SU-DHL-6 (cell line): ENCODE results near the gene P2RY14.

Experiments
- H2AFZ ChIP-seq: fragments of 200-600 bp; sonication (generic); 2 replicates; pipeline ENCODE4 v1.6.1; 2014; ENCODE audit warnings: low read depth, mild to moderate bottlenecking, moderate library complexity, mixed read lengths, antibody characterized with exemption, low read length; ENCODE audit not compliant: severe bottlenecking
- H3F3A ChIP-seq: fragments of 200-600 bp; shearing (Covaris generic); 2 replicates; pipeline ENCODE4 v1.6.0; 2016; ENCODE audit warnings: antibody characterized with exemption, mild to moderate bottlenecking; ENCODE audit not compliant: insufficient read depth
- H3K27ac ChIP-seq: fragments of 200-600 bp; sonication (generic); 2 replicates; pipeline ENCODE4 v1.5.1; 2016; ENCODE audit warnings: low read depth, mild to moderate bottlenecking, low read length, moderate library complexity, mixed read lengths
- H3K27me3 ChIP-seq: fragments of 200-600 bp; sonication (generic), shearing (Covaris generic); 2 replicates; pipeline ENCODE4 v1.6.0; 2014; ENCODE audit warnings: mild to moderate bottlenecking, low read length
- H3K36me3 ChIP-seq: fragments of 200-600 bp; sonication (generic); 2 replicates; pipeline ENCODE4 v1.6.1; 2014; ENCODE audit warnings: mild to moderate bottlenecking, low read length, mixed read lengths
- H3K4me2 ChIP-seq: fragments of 300-600, 200-600 bp; shearing (Covaris generic), sonication (generic); 2 replicates; pipeline ENCODE4 v1.6.0; 2014; ENCODE audit warnings: low read length, low read depth, mild to moderate bottlenecking; ENCODE audit not compliant: poor library complexity, severe bottlenecking
- H3K4me3 ChIP-seq: fragments of 200-600 bp; sonication (generic); 2 replicates; pipeline ENCODE4 v1.5.1; 2014; ENCODE audit warnings: antibody characterized with exemption, low read length, mild to moderate bottlenecking, mixed read lengths; ENCODE audit not compliant: insufficient read depth, poor library complexity, severe bottlenecking
- H3K79me2 ChIP-seq: fragments of 200-600 bp; sonication (generic); 2 replicates; pipeline ENCODE4 v1.6.1; 2014; ENCODE audit warnings: mild to moderate bottlenecking, low read length, moderate library complexity; ENCODE audit not compliant: insufficient read depth
- H3K9ac ChIP-seq: fragments of 200-600 bp; sonication (generic); 2 replicates; pipeline ENCODE4 v1.7.0; 2014; ENCODE audit warnings: mild to moderate bottlenecking, low read length
- H3K9me2 ChIP-seq: fragments of 200-600 bp; sonication (generic); replicated peaks from 2 replicates; pipeline ENCODE4 v1.6.1; 2014; ENCODE audit warnings: low read length; ENCODE audit not compliant: insufficient read depth
- H3K9me3 ChIP-seq: fragments of 200-600 bp; sonication (generic); 2 replicates; pipeline ENCODE4 v1.6.1; 2014; ENCODE audit warnings: low read length, mixed read lengths; ENCODE audit not compliant: insufficient read depth
- H4K20me1 ChIP-seq: fragments of 200-600 bp; sonication (generic); 2 replicates; pipeline ENCODE4 v1.6.1; 2014; ENCODE audit warnings: low read depth, mild to moderate bottlenecking, antibody characterized with exemption, low read length, moderate library complexity, mixed read lengths
- CTCF ChIP-seq: fragments of 200-600 bp; sonication (generic); IDR thresholded peaks from one replicate; pipeline ENCODE4 v1.5.1; 2017; ENCODE audit warnings: antibody characterized with exemption, mild to moderate bottlenecking, low read length, moderate library complexity; ENCODE audit not compliant: insufficient read depth, poor library complexity, severe bottlenecking
- EZH2phosphoT487 ChIP-seq: fragments of 200-600 bp; sonication (generic), shearing (Covaris generic); conservative IDR thresholded peaks from 2 replicates; pipeline ENCODE4 v1.6.1; 2018; ENCODE audit warnings: mild to moderate bottlenecking, antibody characterized with exemption, low read length, moderate library complexity, mixed read lengths

The P2RY14 gene

GRCh38 chr3:151205482-151205881 lies 72.9 kb downstream of the P2RY14 start:
- no peak overlapping the region for H3K4me3 ChIP-seq
- H3K9me2 ChIP-seq, result no peaks in the 10 kb centered on the region
- no peaks in the 10 kb centered on the region for H3K36me3 ChIP-seq
- no peak overlapping the region for H3K27ac ChIP-seq
- no peak overlapping the region for H2AFZ ChIP-seq
- no peak overlapping the region for H3K9ac ChIP-seq
- no peaks in the 10 kb centered on the region for H3K9me3 ChIP-seq
- TF ChIP-seq EZH2phosphoT487 (no peak), CTCF (no peak)
- no peaks in the 10 kb centered on the region for H3K79me2 ChIP-seq
- no peak overlapping the region for H3K4me2 ChIP-seq
- H3K27me3 ChIP-seq, result no peaks in the 10 kb centered on the region
- H4K20me1 ChIP-seq, result no peaks in the 10 kb centered on the region
- no peaks in the 10 kb centered on the region for H3F3A ChIP-seq

DNA sequence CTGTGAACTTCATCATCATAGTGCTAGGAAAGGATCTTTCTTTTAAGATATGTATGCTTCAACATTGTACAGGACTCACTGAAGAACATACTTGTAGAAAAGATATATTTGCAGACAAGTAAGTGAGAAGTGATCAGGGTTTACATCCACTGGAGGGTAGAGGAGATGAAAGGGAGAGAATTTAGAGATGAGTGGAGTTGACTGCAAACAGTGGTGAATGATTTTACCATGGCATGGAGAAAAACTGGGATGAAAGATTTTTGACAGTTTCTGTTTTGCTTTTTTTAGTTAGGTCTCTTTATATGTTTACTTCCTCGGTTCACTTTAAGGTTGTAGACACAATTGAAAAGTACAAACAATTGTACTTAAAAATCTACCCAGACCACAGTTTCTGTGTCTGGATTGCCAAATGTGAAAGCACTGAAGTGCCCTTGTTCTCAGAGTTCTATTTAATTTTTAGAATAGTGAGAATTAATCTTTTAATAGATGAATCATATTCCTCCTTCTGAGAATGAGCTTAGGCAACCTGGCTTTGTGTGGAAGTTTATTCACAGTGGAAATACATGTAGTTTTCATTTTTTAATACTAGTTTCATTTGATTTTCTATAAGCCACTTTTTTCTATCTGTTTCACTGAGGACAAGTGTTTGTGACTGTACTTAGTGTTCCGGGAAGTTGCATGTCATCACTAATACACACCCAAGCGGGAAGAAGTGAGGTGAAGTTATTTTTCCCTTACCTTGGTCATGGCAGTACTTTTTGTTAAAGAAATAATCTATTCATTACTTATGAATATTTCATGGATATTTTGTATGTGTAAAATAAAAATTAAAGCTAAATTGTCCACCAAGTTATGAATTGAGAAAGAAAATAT lies 73.6 kb downstream of the P2RY14 start:
- Histone ChIP-seq H3K4me3 (no peak overlapping the region), H3K9me2 (no peaks in the 10 kb centered on the region), H3F3A (no peaks in the 10 kb centered on the region), H3K79me2 (no peaks in the 10 kb centered on the region), H3K27ac (no peak overlapping the region), H3K4me2 (no peak overlapping the region), H2AFZ (no peak overlapping the region), H3K9me3 (no peaks in the 10 kb centered on the region), H3K27me3 (no peaks in the 10 kb centered on the region), H3K36me3 (no peaks in the 10 kb centered on the region), H4K20me1 (no peaks in the 10 kb centered on the region), H3K9ac (no peak overlapping the region)
- TF ChIP-seq EZH2phosphoT487 (no peak), CTCF (no peak)

DNA sequence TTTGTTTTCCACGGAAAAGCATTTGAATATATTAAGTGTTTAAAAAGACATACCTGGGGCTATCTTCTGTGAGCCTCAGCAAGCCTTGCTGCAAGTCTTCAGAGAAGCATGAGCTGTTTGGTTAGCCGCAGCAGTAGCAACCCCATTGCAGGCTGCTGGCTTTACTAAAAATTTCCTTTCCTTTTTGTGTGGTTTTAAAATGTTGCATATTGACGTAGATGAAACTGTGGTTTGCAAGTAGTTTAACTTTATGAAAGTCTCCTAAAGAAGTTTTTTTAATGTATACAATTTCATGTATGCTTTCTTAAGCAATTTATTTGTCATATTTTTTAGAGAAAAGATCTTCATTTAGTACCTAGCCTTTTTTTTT lies 75.3 kb downstream of the P2RY14 start, which contains the start of gene GPR171:
GPR171 (minus strand) TSS at position 166 of the 370 bp plus-strand sequence. CDS start 3,830 bp downstream, outside the sequence.
- H4K20me1 ChIP-seq, result no peaks in the 10 kb centered on the region
- H3K9ac ChIP-seq, result no peak within 1 kb of the TSS
- H3K27ac ChIP-seq, result no peak within 1 kb of the TSS
- no peaks in the 10 kb centered on the region for H3K27me3 ChIP-seq
- TF ChIP-seq CTCF (no peak), EZH2phosphoT487 (no peak)
- no peaks in the 10 kb centered on the region for H3K36me3 ChIP-seq
- no peaks in the 10 kb centered on the region for H3K9me2 ChIP-seq
- no peak within 1 kb of the TSS for H2AFZ ChIP-seq
- no peak within 1 kb of the TSS for H3K4me3 ChIP-seq
- no peaks in the 10 kb centered on the region for H3F3A ChIP-seq
- no peaks in the 10 kb centered on the region for H3K79me2 ChIP-seq
- H3K4me2 ChIP-seq, result no peak within 1 kb of the TSS
- no peaks in the 10 kb centered on the region for H3K9me3 ChIP-seq
